GM18517 (cell line): Measurements from ENCODE around the gene SLC15A1.

Source experiments
- ATAC-seq: cut with Tn5 transposase; IDR thresholded peaks from one replicate; pipeline ENCODE4 v1.9.1; 2021; ENCODE audit warnings: mild to moderate bottlenecking, moderate library complexity; ENCODE audit not compliant: unreplicated experiment

Gene SLC15A1

DNA sequence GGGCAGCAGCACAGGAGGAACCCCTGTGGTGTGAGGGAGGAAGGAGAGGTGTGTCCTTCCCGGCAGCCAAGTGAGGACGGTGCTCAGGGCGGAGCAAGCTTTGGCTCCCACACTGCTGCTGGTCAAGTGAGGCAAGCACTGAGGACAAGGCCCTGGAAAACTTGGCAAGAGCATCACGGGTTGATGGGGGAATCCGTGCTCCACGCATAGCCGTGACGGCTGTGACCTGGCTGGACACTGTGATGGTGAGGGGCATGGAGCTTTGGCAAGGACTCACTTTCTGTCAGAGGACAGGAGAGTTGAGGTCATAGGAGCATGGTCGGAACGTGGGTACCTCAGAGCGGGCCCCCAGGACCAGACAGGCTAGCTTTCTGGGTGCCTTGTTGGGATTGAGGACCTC lies 29.0 kb upstream of the SLC15A1 start:
- no peak for ATAC-seq

DNA sequence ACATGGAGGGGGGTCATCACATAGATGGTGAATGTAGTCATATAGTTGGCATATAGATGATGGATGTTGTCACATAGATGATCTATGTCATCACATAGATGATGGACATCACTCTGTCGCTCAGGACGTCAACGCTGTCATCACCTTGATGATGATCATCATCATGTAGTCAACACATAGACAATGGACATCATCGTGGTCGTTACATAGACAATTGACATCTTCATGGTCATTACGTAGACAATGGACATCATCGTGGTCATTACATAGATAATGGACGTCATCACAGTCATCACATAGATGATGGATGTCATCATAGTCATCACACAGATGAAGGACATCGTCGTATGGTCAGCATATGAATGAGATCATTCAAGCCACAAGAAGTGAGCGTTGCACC lies 28.6 kb upstream of the SLC15A1 start:
- no peak for ATAC-seq

DNA sequence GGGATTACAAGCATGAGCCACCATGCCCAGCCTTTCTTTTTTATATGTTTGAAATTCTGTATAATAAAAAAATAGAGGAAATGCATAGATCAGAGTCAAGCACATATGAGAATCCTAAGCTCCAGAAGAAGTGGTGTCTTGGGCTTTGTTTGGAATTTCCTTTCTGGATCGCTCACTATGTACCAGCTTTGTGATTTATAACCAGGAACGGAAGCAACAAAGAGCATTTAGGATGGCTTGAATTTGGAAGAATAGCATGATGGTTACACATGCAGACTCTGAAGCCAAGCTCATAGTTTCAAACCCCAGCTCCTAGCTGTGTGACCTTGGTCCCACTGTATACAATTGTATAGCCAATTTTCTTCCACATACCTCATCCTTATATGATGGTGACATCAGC lies 28.0 kb upstream of the SLC15A1 start:
- ATAC-seq: no peak

DNA sequence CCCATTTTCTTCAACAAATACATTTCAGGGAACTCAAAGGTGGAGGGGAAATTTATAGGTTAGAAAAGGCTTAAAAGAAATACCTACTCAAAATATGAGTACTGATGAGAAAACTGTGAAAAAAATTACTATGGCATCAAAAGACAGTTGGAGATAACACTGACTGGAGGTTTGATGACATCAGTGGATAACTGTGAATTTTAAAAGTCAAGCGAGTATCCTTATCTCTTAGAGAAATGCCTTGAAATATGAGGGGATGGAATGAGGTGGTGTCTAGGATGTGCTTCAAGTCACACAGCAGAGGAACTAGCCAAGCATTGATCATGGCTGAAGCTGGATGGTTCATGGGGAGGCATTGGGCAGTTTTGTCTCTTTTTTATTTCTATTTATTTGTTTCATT lies 27.2 kb upstream of the SLC15A1 start:
- ATAC-seq: no peak

DNA sequence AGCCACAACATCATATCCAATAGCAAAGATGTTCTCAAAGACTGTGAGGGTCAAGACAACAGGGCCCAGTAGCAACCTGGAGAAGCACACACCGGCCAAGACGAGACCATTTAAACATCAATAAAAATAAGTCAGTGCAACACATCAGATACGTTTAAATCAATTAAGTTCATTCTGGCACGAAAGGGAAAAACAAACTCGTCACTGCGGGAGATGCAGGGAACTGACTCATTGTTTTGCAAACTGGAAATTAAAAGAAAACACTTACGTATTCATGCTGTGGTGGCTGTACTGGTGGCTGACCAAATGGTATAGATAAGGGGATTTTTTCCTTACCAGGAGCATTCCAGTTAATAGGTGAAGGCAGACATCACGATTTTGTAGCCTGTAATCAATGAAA lies 26.3 kb upstream of the SLC15A1 start:
- ATAC-seq: no peak

DNA sequence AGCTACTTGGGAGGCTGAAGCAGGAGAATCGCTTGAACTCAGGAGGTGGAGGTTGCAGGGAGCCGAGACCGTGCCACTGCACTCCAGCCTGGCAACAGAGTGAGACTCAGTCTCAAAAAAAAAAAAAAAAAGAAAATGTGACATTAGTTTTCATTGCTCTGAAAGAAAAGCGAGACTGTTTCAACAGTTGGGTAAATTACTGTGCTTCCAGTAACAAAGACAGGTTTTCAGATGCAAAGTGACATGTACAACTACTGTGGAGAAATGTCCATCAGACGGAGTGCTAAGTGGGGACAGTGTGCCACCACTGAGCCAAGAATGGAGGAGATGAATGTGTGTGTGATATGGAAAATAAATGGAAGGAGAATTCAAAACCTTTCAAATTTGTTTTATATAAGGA lies 24.2 kb upstream of the SLC15A1 start:
- ATAC-seq: no peak

DNA sequence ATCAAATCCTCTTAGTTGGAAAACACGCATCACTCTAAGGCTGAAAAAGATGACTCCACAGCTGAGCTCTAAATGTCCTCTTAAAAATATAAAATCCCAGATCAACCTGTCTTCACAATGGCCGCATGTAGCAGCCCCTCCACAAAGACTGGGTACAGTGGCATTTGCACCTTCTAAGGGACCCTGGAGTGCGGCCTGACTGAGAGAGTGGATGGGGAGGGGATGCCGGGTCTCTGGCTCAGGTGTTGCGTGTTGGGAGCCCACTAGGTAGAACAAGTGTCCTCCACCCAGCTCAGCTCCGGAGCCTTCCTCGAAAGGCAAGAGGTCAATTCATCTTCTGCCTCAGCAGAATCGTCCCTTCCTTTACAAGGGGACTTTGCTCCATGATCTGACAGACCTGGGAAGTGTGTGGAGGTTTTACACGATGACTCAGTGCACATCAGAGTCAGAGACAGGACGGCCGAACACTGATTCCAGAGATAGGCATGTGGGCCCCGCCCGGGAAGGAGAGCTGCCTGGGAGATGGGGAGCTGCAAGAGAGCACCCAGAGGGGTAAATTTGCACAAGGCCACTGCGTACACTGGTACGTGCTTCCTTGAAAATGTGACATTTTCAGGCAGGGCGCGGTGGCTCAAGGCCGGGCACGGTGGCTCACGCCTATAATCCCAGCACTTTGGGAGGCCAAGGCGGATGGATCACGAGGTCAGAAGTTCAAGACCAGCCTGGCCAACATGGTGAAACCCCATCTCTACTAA lies 23.5 kb upstream of the SLC15A1 start:
- no peak for ATAC-seq

DNA sequence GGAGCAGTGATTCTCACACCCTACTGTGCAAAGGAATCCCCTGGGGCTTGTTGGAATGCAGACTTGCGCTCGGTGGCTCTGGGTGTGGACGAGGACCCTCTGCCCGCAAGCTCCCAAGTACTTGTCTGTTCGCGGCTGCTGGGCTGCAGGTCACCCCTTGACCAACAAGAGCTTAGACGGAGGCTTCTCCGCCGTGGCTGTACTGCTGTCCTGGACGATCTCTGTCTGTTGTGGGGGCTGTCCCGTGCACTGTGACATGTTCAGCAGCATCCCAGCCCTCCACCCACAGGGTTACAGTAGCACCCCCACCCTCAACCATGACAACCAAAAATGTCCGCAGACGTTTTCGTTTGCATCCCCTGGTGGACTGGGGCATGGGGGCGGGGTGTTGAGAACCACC lies 22.9 kb upstream of the SLC15A1 start:
- ATAC-seq: no peak

DNA sequence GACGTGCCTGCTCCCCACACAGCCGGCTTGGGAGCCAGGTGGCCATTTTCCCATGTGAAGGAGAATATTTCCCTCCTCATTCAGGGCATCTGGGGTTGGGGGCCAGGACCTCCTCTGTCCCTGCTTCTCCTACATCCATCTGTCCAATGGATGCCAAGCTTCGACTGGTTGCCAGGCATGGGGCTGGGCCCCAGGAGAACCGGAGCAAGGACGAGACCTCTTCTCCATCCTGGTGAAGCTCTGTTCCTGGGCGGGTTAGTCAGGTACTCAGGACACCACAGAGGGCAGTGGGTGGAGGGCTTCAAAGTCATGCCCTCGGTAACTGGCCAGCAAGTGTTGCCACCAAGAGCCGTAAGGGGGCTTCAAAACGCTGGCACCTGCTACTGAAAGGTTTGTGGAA lies 22.3 kb upstream of the SLC15A1 start:
- no peak for ATAC-seq

DNA sequence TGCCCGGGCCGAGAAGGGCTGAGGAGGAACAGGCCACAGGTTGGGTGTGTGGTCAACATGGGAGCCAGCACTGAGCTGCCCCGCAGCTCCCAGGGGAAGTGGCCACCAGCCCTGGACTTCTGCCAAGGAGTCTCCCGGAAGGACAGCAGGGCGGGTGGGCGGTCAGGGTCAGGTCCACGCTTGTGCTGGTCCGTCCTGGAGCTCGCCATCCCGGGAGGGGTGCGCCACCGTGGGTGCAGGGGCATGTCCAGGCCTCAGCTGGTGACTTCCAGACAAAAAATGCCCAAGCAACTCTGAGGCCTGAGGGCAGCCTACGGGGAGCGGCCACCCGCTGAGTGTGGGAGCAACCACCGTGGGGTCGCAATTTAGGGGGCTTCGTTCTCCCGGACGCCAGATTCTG lies 21.4 kb upstream of the SLC15A1 start:
- ATAC-seq: no peak

DNA sequence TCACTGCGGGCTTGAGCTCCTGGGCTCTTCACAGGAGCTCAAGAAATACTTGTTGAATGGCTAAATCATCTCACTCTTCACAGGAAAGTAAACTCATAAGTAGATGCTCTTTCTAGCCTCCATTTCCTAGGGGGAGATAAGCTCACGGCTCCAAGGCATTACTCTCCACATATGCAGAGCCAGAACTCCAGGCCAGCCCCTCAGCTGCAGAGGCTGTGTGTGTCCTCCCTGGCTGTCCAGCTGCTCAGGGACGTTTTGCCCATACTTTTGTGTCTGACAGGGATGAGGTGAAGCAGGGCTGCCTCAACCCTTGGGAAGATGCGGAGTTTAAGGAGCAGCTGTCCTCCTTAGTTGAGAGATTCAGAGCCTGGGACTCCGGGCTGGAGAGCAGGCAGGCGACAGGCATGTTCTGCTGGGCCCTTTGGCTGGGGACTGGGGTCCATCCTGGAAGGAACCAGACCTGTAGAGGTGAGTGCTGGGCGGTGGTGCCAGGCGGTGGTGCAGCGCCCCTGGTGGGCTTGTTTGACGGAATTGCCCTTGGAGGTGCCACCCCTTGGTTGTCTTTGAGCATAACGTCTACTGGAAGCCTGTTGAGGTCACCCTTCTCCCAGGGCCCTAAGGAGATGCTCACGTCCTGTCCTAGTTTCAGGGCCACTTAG lies 20.5 kb upstream of the SLC15A1 start:
- no peak for ATAC-seq

DNA sequence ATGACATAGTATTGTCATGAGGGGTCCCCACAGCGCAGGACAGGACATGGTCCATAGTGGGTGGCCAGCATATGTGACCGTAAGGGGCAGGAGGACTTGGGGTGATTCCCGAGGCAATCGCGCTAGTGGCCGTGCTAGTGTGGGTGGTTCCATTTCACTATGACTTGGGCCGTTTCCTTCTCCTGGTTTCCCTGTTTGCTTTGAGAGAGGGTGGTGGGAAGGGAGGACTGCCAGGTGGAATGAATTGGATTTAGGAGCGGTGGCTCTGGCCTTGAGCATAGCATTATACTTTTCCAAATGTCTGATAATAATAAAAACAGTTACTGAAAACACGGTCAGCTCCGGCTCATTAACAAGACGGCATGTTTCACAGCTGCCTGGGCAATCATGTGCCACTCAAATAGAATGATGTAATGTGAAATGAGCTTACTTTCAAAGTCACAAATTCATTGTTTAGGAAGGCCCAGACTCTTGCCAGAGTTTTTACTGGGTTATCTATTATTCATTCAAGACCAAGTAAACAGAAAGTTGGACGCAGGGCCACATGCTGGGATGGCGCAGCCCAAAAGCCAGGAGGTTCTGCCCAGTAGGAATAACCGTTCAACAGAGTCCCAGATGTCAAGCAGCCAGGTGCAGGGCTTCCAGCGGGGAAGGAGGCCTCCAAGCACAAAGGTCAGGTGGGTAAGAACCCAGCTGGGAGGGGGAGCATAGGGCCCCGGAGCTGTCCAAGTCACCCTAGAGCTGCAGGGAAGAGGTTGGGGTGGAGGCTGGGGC lies 19.6 kb upstream of the SLC15A1 start:
- no peak for ATAC-seq

DNA sequence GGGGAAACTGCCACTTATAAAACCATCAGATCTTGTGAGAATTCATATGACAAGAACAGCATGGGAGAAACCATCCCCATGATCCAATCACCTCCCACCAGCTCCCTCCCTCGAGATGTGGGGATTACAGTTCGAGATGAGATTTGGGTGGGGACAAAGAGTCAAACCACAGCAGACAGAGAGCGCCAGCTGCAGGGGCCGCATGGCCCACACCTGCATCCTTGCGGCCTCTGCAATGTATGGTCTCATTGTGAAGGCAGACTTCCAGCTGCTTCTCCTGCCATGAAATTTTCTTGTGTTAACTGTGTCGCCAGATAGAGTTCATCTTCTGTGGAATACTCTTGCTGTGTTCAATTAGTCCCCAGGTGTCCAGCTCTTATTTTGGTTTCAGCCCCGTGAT lies 17.3 kb upstream of the SLC15A1 start:
- no peak for ATAC-seq

DNA sequence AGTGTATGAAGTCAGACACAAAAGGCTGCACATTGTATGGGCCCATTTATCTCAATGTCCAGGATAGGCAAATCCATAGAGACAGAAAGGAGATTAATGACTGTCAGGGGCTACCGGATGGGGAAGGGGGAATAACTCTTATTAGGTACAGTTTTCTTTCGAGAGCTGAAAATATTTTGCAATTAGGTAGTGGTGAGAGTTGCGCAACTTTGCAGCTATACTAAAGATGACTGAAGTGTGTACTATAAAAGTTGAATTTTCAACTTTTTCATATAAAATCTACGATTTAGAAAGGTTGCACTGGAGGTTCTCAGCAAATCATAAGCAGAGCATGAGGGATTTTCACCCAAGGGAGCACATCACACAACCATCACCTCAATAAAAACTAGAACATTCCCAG lies 16.1 kb upstream of the SLC15A1 start:
- ATAC-seq: no peak

DNA sequence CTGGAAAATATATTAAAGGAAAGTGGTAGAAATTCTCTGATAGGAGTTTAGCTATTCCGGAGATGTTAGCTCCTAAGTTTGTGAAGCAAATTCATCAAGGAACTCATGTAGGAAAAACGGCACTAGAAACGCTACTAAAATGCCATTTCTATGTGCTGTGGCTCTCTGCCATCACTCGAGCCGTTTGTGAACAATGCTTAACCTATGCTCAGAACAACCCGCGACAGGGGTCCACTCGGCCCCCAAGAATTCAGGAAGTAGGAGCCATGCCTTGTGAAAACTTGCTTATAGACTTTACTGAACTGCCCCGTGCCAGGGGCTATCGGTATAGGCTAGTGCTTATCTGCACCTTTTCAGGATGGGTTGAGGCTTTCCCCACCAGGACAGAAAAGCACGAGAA lies 14.2 kb upstream of the SLC15A1 start:
- no peak for ATAC-seq

DNA sequence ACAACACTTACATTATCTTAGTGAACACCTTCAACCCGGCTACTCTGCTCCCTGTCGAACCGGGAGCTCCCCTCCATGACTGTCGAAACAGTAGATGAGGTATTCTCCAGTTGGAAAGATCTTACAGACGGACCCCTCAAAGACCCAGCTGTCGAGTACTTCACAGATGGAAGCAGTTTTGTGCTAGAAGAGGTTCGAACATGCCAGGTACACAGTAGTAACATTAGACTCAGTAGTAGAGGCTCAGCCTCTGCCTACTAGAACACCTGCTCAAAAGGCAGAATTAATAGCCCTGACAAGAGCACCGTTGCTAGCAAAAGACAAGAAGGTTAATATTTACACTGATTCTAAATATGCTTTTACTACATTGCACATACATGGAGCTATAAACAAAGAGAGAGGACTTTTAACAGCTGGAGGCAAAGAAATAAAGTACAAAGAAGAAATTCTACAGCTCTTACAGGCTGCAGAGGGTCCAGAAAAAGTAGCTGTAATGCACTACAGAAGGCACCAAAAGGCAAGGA lies 13.6 kb upstream of the SLC15A1 start:
- no peak for ATAC-seq

DNA sequence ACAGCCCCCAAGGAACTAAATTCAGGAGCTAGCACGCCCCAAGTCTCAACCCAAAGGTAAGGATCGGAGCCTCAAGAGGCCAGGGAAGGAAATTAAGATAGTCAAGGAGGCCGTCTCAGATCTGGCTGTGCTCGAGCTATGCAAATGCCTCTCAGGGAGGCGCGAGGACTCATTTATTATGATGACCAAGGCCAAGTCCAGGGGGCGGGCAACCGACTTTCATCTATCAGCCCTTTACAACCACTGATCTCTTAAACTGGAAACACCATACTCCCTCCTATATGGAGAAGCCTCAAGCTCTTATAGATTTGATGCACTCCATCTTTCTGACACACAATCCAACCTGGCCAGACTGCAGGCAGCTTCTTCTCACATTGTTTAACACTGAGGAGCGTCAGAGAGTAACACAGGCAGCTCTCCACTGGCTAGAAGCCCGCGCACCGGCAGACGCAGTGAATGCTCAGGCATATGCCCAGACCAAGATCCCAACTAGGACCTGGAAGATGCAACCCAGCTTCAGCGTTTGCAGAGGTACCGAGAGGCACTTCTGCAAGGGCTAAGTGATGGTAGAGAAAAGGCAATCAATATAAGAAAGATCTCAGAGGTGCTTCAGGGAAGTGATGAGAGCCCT lies 9.6 kb upstream of the SLC15A1 start:
- peak; percentile 35 for ATAC-seq

DNA sequence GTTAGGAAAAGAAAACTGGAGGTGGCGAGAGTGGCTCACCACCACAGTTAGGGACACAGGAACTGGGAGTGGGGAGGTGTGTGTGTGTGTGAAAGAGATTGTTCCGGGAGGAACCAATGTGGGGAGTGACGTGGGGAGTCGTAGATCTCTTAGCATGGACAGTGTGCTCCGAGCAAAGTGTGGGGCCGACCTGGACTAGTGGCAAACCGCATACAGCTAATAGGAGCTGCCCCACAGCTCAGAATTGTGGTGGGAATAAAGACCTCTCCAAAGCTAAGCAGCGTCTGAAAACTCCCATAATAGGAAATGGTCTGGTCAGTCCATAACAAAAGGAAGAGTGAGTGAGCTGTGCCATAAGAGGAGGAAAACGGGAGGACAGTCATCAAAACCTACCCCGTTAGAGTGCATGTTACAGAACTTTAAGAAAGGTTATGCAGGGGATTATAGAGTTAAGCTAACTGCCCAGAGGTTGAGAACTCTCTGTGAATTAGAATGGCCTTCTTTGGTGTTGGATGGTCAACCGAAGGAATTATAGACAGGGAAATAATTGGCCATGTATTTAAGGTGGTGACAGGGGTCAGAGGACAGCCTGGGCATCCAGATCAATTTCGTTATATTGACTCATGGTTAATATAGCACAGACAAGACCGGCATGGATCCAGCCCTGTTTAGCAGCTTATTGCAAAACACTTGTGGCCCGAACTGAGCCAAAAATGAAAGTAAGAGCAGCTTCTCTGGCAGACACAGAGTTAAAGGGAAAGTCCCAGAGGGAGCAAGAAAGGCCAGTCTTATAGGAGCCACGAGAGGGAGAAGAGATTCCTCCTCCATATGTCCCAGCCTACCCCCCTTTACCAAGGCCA lies 8.9 kb upstream of the SLC15A1 start:
- peak; percentile 81 for ATAC-seq

DNA sequence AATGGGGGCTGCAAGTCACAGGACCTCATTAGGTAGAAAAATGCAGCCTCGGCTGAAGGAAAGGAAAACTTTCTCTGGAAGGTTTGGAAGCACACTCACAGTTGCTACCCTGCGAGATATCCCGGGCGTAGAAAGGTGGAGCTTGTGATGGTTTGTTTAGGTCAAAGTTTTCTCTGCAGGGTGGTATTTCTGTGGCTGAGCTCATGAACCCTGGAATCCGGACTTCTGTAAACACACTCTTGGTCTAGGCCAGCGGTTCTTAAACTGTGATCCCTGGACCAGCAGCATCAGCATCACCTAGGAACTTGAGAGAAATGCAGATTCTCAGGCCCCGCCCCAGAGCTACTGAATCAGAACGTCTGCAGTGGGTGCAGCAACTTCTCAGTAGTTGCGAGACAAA lies 3.3 kb upstream of the SLC15A1 start:
- no peak for ATAC-seq

DNA sequence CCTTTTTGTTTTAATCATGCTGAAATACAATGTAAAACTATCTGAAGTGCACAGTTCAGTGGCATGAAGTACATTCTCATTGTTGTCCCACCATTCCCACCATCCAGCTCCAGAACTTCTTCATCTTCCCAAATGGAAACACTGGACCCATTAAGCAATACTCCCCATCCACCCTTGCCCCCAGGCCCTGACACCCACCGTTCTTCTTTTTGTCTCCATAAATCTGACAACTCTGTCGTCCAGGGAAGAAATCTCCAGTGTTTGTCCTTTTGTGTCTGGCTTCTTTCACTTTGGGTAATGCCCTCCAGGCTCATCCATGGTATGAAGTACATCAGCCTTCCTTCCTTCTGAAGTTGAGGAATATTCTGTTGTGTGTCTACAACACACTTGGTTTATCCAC lies 2.6 kb upstream of the SLC15A1 start:
- ATAC-seq: no peak
